ENCODE data around the gene APPL2. TPM values are rescaled to one million over a fixed set of nuclear protein-coding genes. Genes with fewer than 3 reads are reported as not detected.

The APPL2 gene
- total RNA-seq, 1 experiment from 2014 or later: 42.2 TPM

GRCh38 chr12:105221583-105222283 is 14.2 kb downstream of the APPL2 start:
- Histone ChIP-seq H3K27me3 (ENCODE audit: low read length) (no peaks in the 10 kb centered on the region), H3F3A (ENCODE audit: low read length, unreplicated experiment) (no peaks in the 10 kb centered on the region), H3K79me2 (ENCODE audit: low read length) (peaks cover 26% of the 10 kb centered on the region), H3K4me1 (ENCODE audit: insufficient read depth, low read length) (peaks cover 38% of the 10 kb centered on the region), H3K9me2 (replicated peaks; ENCODE audit: low read length) (no peaks in the 10 kb centered on the region), H3K27ac (ENCODE audit: low read length) (peak overlapping the region; percentile 81), H4K20me1 (ENCODE audit: low read length) (no peaks in the 10 kb centered on the region), H2AFZ (ENCODE audit: low read length) (no peak overlapping the region), H3K4me3 (ENCODE audit: low read length) (no peak overlapping the region), H3K9ac (ENCODE audit: low read length) (no peak overlapping the region), H3K4me2 (ENCODE audit: low read length) (0 out of 2 replicates have a peak overlapping the region, but pooled peaks have one; percentile 47), H3K36me3 (ENCODE audit: low read depth, low read length) (peaks cover 10% of the 10 kb centered on the region), H3K9me3 (ENCODE audit: low read length) (no peaks in the 10 kb centered on the region)
- DNase-seq: no peak
- no TSS peak for BruUV-seq (replicated peaks)
- no peak for ATAC-seq
- intact Hi-C loops (cut with micrococcal nuclease): no loop called here
- ChIA-PET POLR2A (ENCODE audit: unreplicated experiment) (interaction anchor here (0.6 to 0.7 kb wide), 2 partner anchors 110 to 113 kb away, joined by 6 to 7 read pairs; no protein-coding TSS in a partner anchor), CTCF (no interaction called here)
- no peak for TF ChIP-seq CTCF (conservative IDR thresholded peaks at IDR 0.05; ENCODE audit: low read depth, low read length)
- TF ChIP-seq EZH2phosphoT487 (IDR thresholded peaks at IDR 0.05; ENCODE audit: borderline replicate concordance, low read length): no peak
- no peak for TF ChIP-seq EZH2 (IDR thresholded peaks at IDR 0.05; ENCODE audit: low read length, unreplicated experiment)

- no peaks in the 10 kb centered on the region for H4K20me1 ChIP-seq (ENCODE audit: low read length)
- POLR2A ChIA-PET (ENCODE audit: unreplicated experiment): interaction anchor here (0.6 to 0.7 kb wide), 3 partner anchors 15 to 112 kb away, joined by 4 to 7 read pairs (median 6); no protein-coding TSS in a partner anchor
- no TSS peak for BruUV-seq (replicated peaks)
Measured at GRCh38 chr12:105220929-105221290, 15.1 kb downstream of the APPL2 start.

More at GRCh38 chr12:105220929-105221290, 15.1 kb downstream of the APPL2 start:
- no peaks in the 10 kb centered on the region for H3K9me3 ChIP-seq (ENCODE audit: low read length)
- no peaks in the 10 kb centered on the region for H3K27me3 ChIP-seq (ENCODE audit: low read length)
- peaks cover 26% of the 10 kb centered on the region for H3K79me2 ChIP-seq (ENCODE audit: low read length)
- H3K9me2 ChIP-seq (replicated peaks; ENCODE audit: low read length): no peaks in the 10 kb centered on the region
- peak overlapping the region; percentile 47 for H3K4me2 ChIP-seq (ENCODE audit: low read length)
- ATAC-seq (peak; percentile 73), DNase-seq (peak; percentile 68)
- peaks cover 40% of the 10 kb centered on the region for H3K4me1 ChIP-seq (ENCODE audit: insufficient read depth, low read length)
- intact Hi-C loops (cut with micrococcal nuclease): no loop called here
- peaks cover 18% of the 10 kb centered on the region for H3K36me3 ChIP-seq (ENCODE audit: low read depth, low read length)
- H3F3A ChIP-seq (ENCODE audit: low read length, unreplicated experiment): peaks cover 3% of the 10 kb centered on the region
- peak overlapping the region; percentile 41 for H3K9ac ChIP-seq (ENCODE audit: low read length)
- H3K27ac ChIP-seq (ENCODE audit: low read length): peak overlapping the region; percentile 81
- no peak overlapping the region for H3K4me3 ChIP-seq (ENCODE audit: low read length)
- TF ChIP-seq CTCF (conservative IDR thresholded peaks at IDR 0.05; ENCODE audit: low read depth, low read length): no peak
- H2AFZ ChIP-seq (ENCODE audit: low read length): no peak overlapping the region
- CTCF ChIA-PET: no interaction called here
